ENCODE measurements around the gene HMGCS1.

- TF ChIP-seq POLR2A (IDR thresholded peaks at IDR 0.05; ENCODE audit: low read depth, low read length) = no peak
- TF ChIP-seq POLR2AphosphoS5 (IDR thresholded peaks at IDR 0.05; ENCODE audit: low read depth, low read length) = no peak
- TF ChIP-seq TAF1 (IDR thresholded peaks at IDR 0.05; ENCODE audit: borderline replicate concordance, low read depth, low read length) = no peak
These were observed 41.6 kb upstream of the HMGCS1 start for GRCh38 chr5:43354774-43355173.

Measured in GM12892 (cell line).